CMK (cell line): Measurements from ENCODE around the gene CIITA.
"Not testable (repeated sequence)": the region's sequence is repeated elsewhere in the genome, so short reads cannot be mapped to it uniquely, and the experiment has no call there.

ENCODE experiments used
- DNase-seq: peaks from one replicate; pipeline ENCODE4 v3.0.0-alpha.2; 2010; ENCODE audit warnings: low read depth

CIITA gene

GRCh38 chr16:10918294-10919002 is 41.4 kb downstream of the CIITA start:
- DNase-seq = peak; percentile 91

- DNase-seq = no peak
These were observed 42.0 kb downstream of the CIITA start for GRCh38 chr16:10919003-10919351.

- DNase-seq = no peak
These were observed 43.9 kb downstream of the CIITA start for GRCh38 chr16:10920726-10921427.

GRCh38 chr16:10921536-10922327 is 44.7 kb downstream of the CIITA start:
- no peak for DNase-seq

GRCh38 chr16:10922328-10923145 is 45.5 kb downstream of the CIITA start:
- no peak for DNase-seq

- DNase-seq = no peak
These were observed 46.2 kb downstream of the CIITA start for GRCh38 chr16:10923146-10923649.

- DNase-seq = no peak
These were observed 46.7 kb downstream of the CIITA start for GRCh38 chr16:10923650-10924214.

- DNase-seq = not testable (repeated sequence)
These were observed 48.3 kb downstream of the CIITA start for GRCh38 chr16:10925285-10925684.

GRCh38 chr16:10926094-10926493 is 49.1 kb downstream of the CIITA start:
- DNase-seq = no peak

- DNase-seq = no peak
These were observed 49.9 kb downstream of the CIITA start for GRCh38 chr16:10926867-10927266.

GRCh38 chr16:10927497-10928112 is 50.6 kb downstream of the CIITA start:
- DNase-seq = no peak

- not testable (repeated sequence) for DNase-seq
These were observed 52.1 kb downstream of the CIITA start for GRCh38 chr16:10929097-10929496.

GRCh38 chr16:10929853-10930754 is 53.1 kb downstream of the CIITA start:
- DNase-seq = no peak

- no peak for DNase-seq
These were observed 53.7 kb downstream of the CIITA start for GRCh38 chr16:10930755-10931093.

- no peak for DNase-seq
These were observed 54.1 kb downstream of the CIITA start for GRCh38 chr16:10931134-10931533.

GRCh38 chr16:10931977-10932632 is 55.1 kb downstream of the CIITA start:
- no peak for DNase-seq

GRCh38 chr16:10932959-10933710 is 56.1 kb downstream of the CIITA start:
- DNase-seq = no peak

GRCh38 chr16:10933865-10934264 is 56.9 kb downstream of the CIITA start:
- DNase-seq = no peak
